Thoracic aorta (tissue), 2 donors: ENCODE results near the gene NKX3-2. TPM values are rescaled to one million over a fixed set of nuclear protein-coding genes. Genes with fewer than 3 reads are reported as not detected.

Experiments used
- ATAC-seq: fragments of 150-250 bp; one replicate; pipeline ENCODE4 v1.8.0; 2017; ENCODE audit warnings: low read depth; ENCODE audit not compliant: insufficient number of reproducible peaks, low FRiP score
- DNase-seq: peaks from one replicate; pipeline ENCODE4 v3.0.0-alpha.2; 2020; ENCODE audit warnings: low spot score
- H3K27ac ChIP-seq, 2 donors: fragments of 200-600 bp; sonication (generic); 1 replicate in 1 of 2; 2 replicates in 1 of 2; pipeline ENCODE4 v1.5.1; 2016; ENCODE audit warnings: mild to moderate bottlenecking in 2 of 2, moderate library complexity in 2 of 2
- H3K27me3 ChIP-seq: fragments of 200-600 bp; sonication (generic); replicated peaks from 2 replicates; pipeline ENCODE4 v1.6.0; 2016; ENCODE audit warnings: mild to moderate bottlenecking; ENCODE audit not compliant: insufficient read depth
- H3K36me3 ChIP-seq: fragments of 200-600 bp; sonication (generic); one replicate; pipeline ENCODE4 v1.5.1; 2016
- H3K4me1 ChIP-seq, 2 donors: fragments of 200-600 bp; sonication (generic); 1 replicate in 1 of 2; 2 replicates in 1 of 2; pipeline versions ENCODE4 v1.5.1 to v1.6.0; 2016; ENCODE audit warnings: low read depth in 2 of 2, mild to moderate bottlenecking in 1 of 2; ENCODE audit not compliant: control insufficient read depth in 1 of 2
- H3K4me3 ChIP-seq: fragments of 200-600 bp; sonication (generic); 2 replicates; pipeline ENCODE4 v1.5.1; 2016; ENCODE audit warnings: mild to moderate bottlenecking
- H3K9me3 ChIP-seq: fragments of 200-600 bp; sonication (generic); 2 replicates; pipeline ENCODE4 v1.5.1; 2016
- CTCF ChIP-seq: fragments of 200-600 bp; sonication (generic); IDR thresholded peaks from one replicate; pipeline ENCODE4 v1.5.1; 2019; ENCODE audit warnings: antibody characterized with exemption
- total RNA-seq, 2 donors: library from RNA; depleted of rRNA; stranded (reverse); fragments of >200 nt; gene quantifications; one replicate each; pipeline versions ENCODE4 v1.1.0 to v1.2.3, GENCODE V29; 2016

NKX3-2 gene
- total RNA-seq, 2 donors from 2014 or later = 0.28 TPM; not detected in 1

- Histone ChIP-seq H3K4me1 (peaks cover 3 to 24% of the 10 kb centered on the region in 2 donors), H3K9me3 (peaks cover 13% of the 10 kb centered on the region)
Observed at GRCh38 chr4:13523591-13524503, 20.5 kb downstream of the NKX3-2 start.

GRCh38 chr4:13523105-13523477, 21.2 kb downstream of the NKX3-2 start:
- Histone ChIP-seq H3K36me3 (no peaks in the 10 kb centered on the region), H3K9me3 (peaks cover 13% of the 10 kb centered on the region), H3K27me3 (peaks cover 10% of the 10 kb centered on the region), H3K4me3 (no peak overlapping the region), H3K4me1 (peaks cover 0 to 16% of the 10 kb centered on the region in 2 donors), H3K27ac (no peak overlapping the region)
- no peak for TF ChIP-seq CTCF
- DNase-seq = no peak
- no peak for ATAC-seq

More at GRCh38 chr4:13523591-13524503, 20.5 kb downstream of the NKX3-2 start:
- Histone ChIP-seq H3K27me3 (peaks cover 10% of the 10 kb centered on the region), H3K4me3 (no peak overlapping the region), H3K27ac (no peak overlapping the region), H3K36me3 (no peaks in the 10 kb centered on the region)
- no peak for TF ChIP-seq CTCF
- DNase-seq (no peak), ATAC-seq (no peak)

- peaks cover 13% of the 10 kb centered on the region for H3K9me3 ChIP-seq
- TF ChIP-seq CTCF = no peak
- no peaks in the 10 kb centered on the region for H3K36me3 ChIP-seq
- DNase-seq = no peak
- ATAC-seq = no peak
- H3K4me3 ChIP-seq = peak overlapping the region; percentile 11
- H3K27ac ChIP-seq = no peak overlapping the region
- peaks cover 10% of the 10 kb centered on the region for H3K27me3 ChIP-seq
- peaks cover 0 to 14% of the 10 kb centered on the region in 2 donors for H3K4me1 ChIP-seq
Observed at GRCh38 chr4:13522282-13523104, 21.8 kb downstream of the NKX3-2 start.

GRCh38 chr4:13521047-13521446, 23.3 kb downstream of the NKX3-2 start:
- Histone ChIP-seq H3K4me1 (peaks cover 0 to 14% of the 10 kb centered on the region in 2 donors), H3K36me3 (no peaks in the 10 kb centered on the region), H3K27me3 (peaks cover 4% of the 10 kb centered on the region), H3K27ac (no peak overlapping the region), H3K4me3 (no peak overlapping the region), H3K9me3 (peaks cover 13% of the 10 kb centered on the region)
- ATAC-seq = no peak
- no peak for TF ChIP-seq CTCF
- DNase-seq = no peak

GRCh38 chr4:13516315-13516860, 27.9 kb downstream of the NKX3-2 start:
- Histone ChIP-seq H3K27ac (no peak overlapping the region), H3K27me3 (no peaks in the 10 kb centered on the region)

More at GRCh38 chr4:13516315-13516860, 27.9 kb downstream of the NKX3-2 start:
- no peak for TF ChIP-seq CTCF
- Histone ChIP-seq H3K36me3 (no peaks in the 10 kb centered on the region), H3K4me3 (no peak overlapping the region), H3K9me3 (no peaks in the 10 kb centered on the region), H3K4me1 (no peaks in the 10 kb centered on the region)
- no peak for ATAC-seq
- DNase-seq = no peak
